ENCODE results near the gene ZNF583.

ZNF583 gene

GRCh38 chr19:56474308-56474707 is 70.2 kb downstream of the ZNF583 start:
- DNase-seq (ENCODE audit: low read depth, low spot score): no peak

DNA sequence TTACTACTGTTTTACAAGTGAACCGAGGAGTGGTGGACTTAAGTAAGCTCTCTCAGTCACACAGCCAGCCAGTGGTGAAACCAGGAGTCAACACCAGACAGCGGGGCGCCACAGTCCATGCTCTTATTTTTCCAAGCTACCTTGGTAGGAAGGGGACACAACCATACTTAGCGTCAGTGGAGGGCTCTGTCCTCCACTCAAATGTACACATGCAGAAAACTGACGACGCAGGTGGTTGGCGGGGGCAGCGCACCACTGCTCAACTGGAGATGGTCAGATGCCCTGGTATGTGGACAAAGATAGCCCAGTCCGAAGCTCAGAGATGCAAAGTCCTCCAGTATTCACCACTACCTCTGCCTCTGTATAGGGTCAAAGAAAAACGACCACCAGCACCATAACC is 72.0 kb downstream of the ZNF583 start:
- no peak for DNase-seq (ENCODE audit: low read depth, low spot score)

Data from smooth muscle cell of the brain vasculature (primary cell).